NOMO-1 (cell line): Measurements from ENCODE around the gene KCNMA1.
"Not testable (repeated sequence)": the region's sequence is repeated elsewhere in the genome, so short reads cannot be mapped to it uniquely, and the experiment has no call there.

Source experiments
- DNase-seq, 2 experiments: peaks; one replicate each; lab custom pipeline; 2025; ENCODE audit not compliant: unreplicated experiment in 2 of 2; lab: John Stamatoyannopoulos, UW

The KCNMA1 gene

DNA sequence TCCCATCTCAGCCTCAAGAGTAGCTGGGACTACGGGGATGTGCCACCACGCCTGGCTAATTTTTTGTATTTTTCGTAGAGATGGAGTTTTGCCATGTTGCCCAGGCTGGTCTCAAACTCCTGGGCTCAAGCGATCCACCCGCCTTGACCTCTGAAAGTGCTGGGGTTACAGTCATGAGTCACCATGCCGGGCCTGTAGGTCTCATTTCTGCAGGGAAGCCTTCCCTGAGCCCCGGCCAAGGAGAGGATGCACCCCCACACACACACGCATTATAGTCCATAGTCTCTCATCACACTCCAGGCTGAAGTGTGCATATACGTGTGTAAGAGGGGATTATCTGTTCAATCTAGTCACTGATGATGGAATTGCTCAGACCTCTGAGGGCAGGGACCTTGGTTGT lies 29.3 kb downstream of the KCNMA1 start:
- DNase-seq, result no peak

DNA sequence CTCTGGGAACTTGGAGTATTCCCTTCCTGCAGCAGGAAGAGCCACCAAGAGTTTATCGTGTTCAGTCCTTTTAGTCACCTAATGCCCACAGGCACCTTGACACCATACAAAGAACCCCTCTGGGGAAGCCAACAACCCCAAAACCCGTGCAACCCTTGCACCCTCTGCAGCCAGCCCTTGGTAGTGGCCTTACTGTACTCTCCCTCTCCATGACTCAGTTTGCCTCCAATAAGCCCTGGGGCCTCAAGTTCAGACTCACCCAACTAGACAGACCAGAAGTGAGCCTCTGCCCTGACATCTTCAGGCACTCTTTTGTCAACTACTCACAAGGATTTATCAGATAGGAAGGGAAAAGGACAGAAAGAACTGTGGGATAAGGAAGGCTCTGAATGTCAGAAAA lies 30.9 kb downstream of the KCNMA1 start:
- DNase-seq, result no peak

DNA sequence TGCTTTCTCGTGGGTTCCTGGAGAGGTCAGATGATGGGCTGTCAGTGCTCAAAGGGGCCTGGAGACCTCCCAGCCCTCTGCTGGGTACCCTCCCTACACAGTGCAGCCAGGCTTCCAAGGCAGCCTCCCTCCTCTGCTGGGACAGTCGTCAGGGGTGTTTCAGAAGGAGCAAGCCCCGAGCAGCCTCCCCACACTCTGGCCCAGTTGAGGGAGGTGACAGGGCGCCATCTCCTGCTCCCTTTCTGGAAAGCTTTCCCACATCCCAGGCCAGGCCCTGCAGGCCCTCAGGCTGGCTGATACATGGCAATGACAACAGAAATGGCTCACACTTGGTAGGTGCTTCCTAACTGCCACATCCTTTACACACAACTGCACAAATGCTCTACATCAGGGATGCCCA lies 32.1 kb downstream of the KCNMA1 start:
- DNase-seq, result no peak

DNA sequence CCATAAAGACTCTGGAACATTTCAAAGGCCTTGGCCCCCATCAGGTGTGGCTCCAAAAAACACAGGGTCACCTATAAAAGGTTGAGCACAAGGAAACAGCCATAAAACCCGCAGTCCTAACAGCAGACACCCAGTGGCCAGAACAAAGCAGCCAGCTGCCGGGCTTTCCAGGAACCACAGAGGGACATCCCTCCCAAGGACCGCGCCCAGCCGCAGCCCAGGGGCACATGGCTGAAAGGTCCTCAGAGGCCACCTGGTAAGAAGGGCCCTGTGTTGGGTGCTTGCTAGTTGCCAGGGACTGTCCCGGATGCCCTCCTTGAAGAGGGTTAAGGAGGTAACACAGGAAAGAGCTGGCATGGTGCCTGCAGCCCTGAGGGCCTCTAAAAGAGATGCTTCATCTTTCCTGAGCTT lies 32.7 kb downstream of the KCNMA1 start:
- DNase-seq, result no peak

DNA sequence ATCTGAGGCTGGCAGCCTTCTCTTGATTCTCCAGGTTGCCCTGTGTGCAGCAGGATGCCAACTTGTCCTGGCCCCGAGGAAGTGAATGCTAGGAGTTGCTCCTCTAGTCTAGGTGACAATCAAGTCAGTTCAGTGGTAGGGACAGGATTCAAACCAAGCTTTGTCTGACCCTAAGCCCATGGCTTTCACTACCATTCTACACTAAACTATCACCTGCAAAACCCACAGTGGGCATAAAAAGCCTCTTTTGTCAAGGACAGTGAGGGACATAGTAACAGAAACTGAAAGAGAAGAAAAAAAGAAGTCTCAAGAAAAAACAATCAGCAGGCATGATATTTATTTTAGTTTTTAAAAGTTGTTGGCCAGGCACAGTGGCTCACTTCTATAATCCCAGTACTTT lies 33.5 kb downstream of the KCNMA1 start:
- no peak for DNase-seq

DNA sequence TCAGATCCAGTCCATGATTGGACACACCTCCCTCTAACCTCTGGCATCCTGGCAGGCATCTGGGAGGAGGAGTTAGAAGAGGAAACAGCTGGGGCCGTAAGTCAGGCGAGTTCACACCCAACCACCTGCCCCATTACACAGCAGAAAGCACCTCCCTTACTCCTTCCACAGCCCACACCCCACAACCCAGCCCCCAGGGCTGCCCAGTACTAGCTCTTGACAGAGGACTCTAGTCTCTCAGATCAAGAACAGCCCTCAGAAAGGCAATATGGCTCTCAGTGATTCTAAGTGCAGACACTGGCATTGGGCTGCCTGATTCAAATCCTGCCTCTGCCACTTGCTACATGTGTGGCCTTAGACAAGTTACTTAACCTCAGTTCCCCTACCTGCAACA lies 34.1 kb downstream of the KCNMA1 start:
- peak; percentile 27 to 35 for DNase-seq

DNA sequence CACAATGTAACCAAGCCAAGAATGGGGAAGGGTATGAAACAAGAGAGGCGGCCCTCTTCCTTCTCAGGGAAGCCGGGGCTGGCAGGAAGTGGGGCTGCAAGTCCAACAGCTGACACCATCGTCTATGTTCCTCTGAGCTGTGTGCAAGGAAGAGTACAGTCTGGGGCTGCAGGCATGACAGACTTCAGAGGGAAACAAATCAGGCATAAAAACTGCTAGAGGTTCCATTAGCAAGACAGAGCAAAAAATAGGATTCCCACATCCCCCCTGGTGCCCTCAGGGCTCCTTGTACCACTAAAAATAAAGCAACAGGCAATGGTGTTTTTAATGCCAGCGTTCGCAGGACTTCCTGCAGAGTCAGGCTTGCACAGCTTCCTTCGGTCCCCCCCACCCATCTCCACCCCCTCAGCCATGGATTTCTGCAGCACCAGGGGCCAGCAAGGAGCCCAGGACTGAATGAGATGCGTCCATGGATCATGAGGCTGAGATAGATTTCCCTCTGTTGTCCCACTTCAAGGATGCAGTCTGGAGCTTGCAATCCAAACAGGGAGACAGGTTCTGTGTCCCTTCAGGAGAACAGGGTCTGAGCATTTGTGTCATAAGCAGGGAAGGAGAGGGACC lies 34.6 kb downstream of the KCNMA1 start:
- peak in 1 of 2 experiments; percentile 25 for DNase-seq

DNA sequence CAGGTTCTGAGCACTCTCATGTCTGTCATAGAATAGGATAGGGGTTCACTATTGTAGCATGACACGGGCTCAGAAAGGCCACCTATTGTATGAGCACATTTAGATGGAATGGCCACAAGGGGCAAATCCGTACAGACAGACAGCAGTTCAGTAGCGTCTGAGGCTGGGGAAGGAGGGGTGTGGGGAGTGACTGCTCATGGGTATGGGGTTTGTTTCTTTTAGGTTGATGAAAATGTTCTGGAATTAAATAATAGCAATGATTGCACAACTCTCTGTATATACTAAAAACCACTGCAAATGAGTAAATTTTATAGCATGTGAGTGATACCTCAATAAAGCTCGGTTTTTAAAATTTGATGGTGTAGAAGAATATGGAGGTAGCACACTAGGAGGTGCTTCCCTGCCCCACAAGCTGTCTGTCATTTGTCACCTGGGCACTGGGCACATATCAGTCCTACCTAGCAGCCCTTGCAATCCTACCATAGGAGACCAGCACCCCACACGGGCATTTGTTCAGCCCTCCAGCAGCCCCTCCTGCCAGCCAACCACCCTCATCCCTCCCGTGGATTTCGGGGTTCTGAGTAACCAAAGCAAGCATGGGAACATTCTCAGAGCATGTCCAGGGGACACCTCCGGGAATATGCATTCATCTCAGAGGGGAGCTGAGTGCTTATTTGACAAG lies 35.2 kb downstream of the KCNMA1 start:
- no peak for DNase-seq

DNA sequence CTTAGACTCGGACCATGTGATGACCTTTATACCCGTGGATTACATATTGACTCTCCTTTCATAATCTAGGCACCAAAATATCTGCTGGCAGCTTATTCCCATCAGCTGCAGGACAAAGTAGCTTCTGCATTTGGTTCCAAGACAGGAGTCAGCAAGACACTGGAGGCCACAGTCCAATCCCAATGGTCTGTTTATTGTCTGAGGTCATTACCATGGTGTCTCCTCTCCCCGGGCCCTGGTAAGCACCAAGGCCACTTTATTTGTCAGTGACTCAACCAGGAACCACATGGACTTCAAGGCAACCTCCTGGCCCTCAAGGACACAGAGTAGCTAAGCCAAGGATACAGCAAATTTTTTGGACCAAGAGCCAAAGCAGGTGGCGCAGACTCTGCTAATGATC lies 36.1 kb downstream of the KCNMA1 start:
- no peak for DNase-seq

DNA sequence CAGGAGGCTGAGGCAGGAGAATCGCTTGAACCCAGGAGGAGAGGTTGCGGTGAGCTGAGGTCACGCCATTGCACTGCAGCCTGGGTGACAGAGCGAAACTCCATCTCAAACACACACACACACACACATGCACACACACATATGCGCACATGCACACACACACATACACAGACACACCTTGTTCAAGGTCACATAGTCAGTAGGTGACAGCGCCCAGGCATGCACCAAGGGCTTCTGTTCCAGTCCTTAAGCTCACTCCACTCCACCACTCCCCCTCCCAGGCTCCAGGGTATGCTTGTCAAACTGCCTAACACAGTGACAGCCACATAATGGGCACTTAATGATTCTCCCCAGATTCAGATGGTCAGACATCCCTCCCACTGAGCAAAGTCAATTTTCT lies 37.0 kb downstream of the KCNMA1 start:
- DNase-seq, result no peak

DNA sequence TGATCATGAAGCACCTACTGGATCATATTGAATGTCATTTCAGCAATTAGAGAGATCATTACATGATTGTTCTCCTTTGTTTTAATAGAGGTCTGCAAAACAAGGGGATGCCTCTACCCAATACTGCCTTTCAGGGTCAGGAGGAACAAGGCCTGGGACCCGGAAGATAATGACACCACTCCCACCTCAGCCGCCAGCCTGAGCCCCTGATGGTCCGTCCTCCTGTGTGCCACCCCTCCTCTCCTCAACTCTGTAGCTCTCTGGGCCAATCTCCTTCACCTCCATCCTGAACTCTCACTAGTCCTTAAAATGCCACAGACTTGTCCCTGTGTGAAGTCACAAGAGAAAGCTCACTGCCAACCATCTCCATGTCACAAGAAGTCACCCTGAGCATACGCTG lies 38.0 kb downstream of the KCNMA1 start:
- DNase-seq, result no peak

DNA sequence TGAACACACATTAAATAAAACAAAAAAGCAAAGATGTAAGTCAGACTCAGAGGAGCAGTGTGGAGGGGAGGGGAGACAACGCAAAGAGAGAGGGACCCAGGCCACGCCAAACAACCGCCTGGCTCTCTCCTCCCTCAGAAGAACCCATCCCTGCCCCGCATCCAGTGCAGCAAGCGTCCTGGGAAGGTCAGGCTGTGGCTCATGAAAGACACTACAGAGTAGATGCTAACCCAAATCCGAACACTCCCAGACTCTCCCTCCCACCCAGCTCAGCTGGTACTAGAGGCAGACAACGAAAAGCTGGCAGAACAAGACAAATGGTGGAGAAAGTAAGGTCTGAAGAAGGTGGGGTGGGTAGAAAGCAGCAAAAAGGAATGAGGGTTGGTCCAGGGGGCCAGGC lies 39.0 kb downstream of the KCNMA1 start:
- DNase-seq, result no peak

DNA sequence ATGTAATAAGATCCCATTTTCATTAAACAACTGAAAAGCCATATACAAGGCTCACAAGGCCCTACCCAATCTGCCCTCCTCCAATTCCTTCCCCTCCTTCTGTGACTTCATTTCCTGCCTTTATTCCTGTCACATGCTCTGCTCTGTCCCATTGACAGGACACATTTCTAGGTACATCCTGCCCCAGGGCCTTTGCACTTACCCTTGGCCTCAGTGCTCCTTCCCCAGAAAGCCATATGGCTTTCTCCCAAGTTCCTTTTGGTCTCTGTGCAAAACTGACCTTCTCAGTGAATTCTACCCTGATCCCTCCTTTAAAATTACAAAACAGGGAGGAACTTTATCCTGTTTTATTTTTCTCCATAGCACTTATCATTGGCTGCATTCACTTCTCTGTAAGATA lies 40.0 kb downstream of the KCNMA1 start:
- DNase-seq, result no peak

DNA sequence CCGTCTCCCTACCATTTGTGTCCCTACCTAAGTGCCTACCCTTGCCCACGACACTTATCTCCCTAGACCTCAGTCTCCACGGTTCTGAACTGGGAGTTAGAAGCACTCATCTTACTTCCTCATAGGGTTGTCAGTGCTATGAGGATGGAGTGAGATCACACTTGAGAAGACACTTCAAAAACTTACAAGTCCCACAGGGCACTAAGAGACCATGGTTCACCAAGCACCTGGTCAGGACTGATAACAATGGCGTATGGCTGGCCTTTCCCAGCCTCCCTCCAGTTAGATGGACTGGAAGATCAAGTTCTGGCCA lies 43.2 kb downstream of the KCNMA1 start:
- DNase-seq, result no peak

DNA sequence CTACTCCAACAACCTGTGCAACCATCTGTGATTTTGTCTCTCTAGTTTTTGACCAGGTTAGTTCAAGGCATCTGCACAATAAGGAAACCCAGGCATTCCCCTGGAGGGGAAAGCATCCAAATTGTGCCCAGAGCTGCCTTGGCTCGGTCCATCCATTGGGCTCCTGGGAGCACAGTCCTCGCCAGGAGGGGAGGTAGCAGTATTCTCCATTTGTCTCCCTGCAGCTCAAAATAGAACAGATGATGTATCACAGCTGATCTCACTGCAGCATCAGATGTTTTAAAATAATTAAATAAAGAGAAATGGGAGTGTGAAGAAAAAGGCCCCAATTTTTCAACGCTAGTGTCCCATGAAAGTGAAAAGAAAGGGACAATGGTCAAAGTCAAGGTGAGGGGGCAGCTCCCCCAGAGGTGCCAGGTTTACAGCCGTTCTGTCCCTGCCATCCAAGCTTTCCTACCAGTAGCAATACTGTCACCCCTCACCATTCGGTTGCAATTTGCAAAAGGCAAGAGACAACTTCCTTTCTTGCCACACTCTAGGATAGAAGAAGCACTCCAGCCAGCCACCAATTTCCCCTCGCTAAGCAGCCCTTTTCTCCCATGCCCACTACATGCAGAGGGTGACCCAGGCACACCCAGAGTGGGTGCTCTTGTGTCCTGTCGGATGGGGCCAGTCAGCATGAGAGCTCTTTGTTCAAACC lies 43.7 kb downstream of the KCNMA1 start:
- DNase-seq, result no peak

DNA sequence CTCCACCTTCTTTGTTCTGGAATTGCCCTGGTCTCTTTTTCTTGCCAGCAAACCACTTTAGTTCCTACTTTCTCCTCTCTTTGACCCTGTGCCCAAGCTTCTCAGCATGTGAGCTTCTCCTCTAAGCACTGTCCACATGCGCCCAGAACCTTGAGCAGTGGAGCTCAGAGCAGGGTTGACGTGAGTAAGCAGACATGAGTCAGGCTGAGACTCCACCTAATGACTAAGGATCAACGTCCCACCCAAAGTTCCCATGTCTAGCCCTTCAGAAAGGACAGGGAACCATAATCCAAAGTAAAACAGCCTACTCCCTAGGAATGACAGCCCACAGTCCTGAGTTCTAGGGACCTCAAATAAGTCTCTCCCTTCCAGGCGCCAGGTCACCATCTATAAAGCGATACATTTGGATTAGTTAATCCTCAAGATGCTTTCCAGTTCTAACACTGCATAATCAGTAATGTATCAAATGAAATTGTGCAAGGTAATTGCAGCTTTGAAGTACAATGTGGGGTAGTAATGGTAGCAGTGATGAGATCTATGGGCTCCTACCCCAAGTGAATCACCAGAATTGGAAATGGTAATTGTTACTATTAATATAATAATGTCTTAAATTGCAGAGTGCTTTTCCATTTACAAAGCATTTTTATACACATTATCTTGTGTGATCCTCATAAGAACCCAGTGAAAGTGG lies 44.5 kb downstream of the KCNMA1 start:
- DNase-seq, result no peak

DNA sequence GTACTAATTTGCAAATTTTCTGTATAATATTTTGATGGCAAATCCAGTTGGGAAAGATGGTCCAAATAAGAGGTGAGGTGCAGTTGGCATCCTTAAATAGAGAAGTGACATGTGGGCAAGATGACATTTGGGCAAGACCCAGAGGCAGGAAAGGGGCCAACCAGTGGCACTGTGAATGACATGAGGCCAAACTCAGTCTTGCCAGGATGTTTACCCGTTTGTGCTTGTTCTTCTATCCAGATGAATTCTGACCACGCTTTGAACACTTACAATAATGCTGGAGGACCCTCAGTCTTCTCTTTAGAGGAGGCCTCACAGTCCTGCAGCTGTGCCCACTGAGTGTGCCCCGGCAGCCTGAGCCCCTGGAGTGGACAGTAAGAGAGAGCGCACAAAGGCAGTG lies 45.1 kb downstream of the KCNMA1 start:
- DNase-seq, result no peak

DNA sequence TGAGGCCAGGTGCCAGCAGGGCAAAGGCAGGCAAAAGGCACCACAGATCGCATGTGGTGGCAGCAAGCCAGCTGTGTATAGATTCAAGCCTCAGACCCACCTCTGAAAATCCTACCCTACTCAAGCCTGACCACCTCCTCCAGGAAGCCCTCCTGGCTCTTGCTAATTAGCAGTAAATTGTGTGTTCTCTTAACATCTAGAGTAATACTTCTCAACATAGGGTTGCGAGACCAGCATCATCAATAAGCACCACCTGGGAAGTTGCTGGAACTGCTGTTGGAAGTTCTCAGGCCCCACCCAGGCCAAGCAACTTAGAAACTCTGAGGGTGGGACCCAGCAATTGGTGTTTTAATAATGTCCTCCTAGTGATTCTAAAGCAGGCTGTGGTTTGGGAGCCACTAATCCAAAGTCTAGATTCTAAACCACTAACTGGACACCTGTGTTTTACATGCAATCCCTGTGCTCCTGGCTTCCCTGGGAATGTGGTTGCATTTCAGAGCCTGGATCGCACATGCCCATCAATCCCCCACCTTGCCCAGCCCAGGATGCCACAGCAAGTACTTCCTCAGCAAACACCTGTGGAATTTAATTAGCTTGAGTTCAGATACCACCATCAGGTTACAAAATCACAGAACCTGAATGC lies 46.2 kb downstream of the KCNMA1 start:
- DNase-seq, result no peak

DNA sequence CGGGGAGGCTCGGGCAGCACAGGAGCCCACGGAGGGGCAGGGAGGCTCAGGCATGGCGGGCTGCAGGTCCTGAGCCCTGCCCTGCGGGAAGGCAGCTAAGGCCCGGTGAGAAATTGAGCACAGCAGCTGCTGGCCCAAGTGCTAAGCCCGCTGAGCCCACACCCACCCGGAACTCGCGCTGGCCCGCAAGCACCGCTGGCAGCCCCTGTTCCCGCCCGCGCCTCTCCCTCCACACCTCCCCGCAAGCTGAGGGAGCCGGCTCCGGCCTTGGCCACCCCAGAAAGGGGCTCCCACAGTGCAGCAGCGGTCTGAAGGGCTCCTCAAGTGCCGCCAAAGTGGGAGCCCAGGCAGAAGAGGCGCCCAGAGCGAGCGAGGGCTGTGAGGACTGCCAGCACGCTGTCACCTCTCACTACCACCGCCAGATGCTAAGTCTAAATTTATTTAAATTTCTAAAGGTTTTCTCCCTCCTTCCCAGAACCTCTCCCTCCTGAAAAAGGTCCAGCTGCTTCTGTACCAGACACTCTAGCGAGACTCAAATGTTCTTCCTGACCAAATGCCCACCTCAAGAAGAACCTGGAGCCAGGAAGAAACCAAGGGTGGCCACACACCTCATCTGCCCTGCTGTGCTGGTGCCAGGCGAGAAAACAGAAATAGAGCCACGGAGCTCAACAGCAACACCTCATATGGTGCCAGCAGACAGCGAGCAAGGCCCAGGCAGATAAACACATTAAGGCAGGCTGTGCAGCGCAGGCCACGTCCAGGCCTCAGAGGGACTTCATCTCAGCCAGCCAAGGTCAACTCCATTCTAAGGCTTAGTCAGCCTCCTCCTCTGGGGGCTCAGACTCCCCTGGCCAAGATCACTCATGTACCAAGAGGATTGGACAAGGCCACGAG lies 47.0 kb downstream of the KCNMA1 start:
- DNase-seq, result no peak

DNA sequence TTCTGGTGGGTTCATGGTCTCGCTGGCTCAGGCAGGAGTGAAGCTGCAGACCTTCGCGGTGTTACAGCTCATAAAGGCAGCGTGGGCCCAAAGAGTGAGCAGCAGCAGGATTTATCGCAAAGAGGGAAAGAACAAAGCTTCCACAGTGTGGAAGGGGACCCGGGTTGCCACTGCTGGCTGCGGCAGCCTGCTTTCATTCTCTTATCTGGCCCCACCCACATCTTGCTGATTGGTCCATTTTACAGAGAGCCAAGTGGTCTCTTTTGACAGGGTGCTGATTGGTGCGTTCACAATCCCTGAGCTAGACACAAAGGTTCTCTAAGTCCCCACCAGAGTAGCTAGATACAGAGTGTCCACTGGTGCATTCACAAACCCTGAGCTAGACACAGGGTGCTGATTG lies 47.9 kb downstream of the KCNMA1 start:
- DNase-seq, result not testable (repeated sequence)
